Stomach (tissue), 4 donors: ENCODE measurements around the gene BTBD9.
"Not testable (repeated sequence)": the region's sequence is repeated elsewhere in the genome, so short reads cannot be mapped to it uniquely, and the experiment has no call there.

ENCODE experiments used
- EP300 ChIP-seq: sonication (generic); formaldehyde crosslinking; IDR thresholded peaks from one replicate; pipeline ENCODE4 v1.6.1; 2017; ENCODE audit warnings: antibody characterized with exemption
- POLR2A ChIP-seq, 4 donors: fragments of 450-650 bp; IDR thresholded peaks; one replicate each; pipeline ENCODE4 v1.6.1; 2016; ENCODE audit warnings: antibody characterized with exemption in 4 of 4, control low read depth in 2 of 4, mild to moderate bottlenecking in 1 of 4, moderate library complexity in 1 of 4
- TF ChIP-seq, protein P1 (sequence below), 7 experiments: fragments of 450-650 bp in 4 of 7; fragments of 200-600 bp in 3 of 7; sonication (generic) in 3 of 7; IDR thresholded peaks; one replicate each; pipeline ENCODE4 v1.5.1; 2016 to 2019; ENCODE audit warnings: antibody characterized with exemption in 7 of 7, control low read depth in 2 of 7, mild to moderate bottlenecking in 1 of 7

DNA sequence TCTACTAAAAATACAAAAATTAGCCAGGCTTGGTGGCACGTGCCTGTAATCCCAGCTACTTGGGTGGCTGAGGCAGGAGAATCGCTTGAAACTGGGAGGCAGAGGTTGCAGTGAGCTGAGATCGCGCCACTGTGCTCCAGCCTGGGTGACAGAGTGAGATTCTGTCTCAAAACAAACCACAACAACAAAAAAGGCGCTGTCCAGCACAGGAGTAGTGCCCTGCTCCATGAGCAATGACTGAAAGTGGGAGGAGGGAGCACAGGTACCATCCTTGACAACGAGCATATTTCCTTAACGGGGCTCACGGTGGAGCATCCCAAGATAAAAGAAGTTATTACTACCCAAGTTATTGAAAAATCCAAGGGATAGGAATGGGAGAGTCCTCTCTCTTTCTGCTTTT is 291.9 kb downstream of the BTBD9 start:
- not testable (repeated sequence) for TF ChIP-seq POLR2A (IDR thresholded peaks at IDR 0.05); EP300
- TF ChIP-seq, protein P1, sequence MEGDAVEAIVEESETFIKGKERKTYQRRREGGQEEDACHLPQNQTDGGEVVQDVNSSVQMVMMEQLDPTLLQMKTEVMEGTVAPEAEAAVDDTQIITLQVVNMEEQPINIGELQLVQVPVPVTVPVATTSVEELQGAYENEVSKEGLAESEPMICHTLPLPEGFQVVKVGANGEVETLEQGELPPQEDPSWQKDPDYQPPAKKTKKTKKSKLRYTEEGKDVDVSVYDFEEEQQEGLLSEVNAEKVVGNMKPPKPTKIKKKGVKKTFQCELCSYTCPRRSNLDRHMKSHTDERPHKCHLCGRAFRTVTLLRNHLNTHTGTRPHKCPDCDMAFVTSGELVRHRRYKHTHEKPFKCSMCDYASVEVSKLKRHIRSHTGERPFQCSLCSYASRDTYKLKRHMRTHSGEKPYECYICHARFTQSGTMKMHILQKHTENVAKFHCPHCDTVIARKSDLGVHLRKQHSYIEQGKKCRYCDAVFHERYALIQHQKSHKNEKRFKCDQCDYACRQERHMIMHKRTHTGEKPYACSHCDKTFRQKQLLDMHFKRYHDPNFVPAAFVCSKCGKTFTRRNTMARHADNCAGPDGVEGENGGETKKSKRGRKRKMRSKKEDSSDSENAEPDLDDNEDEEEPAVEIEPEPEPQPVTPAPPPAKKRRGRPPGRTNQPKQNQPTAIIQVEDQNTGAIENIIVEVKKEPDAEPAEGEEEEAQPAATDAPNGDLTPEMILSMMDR (IDR thresholded peaks at IDR 0.05) = not testable (repeated sequence)
